Liver (tissue), 9 donors: Measurements from ENCODE around the gene AGBL4. TPM values are rescaled to one million over a fixed set of nuclear protein-coding genes. Genes with fewer than 3 reads are reported as not detected.

ENCODE experiments used
- DNase-seq: peaks from one replicate; pipeline ENCODE4 v3.0.0-alpha.2; 2017; ENCODE audit warnings: low spot score
- H3K27ac ChIP-seq, 2 donors: one replicate each; pipeline ENCODE4 v1.7.0; 2013; ENCODE audit warnings: inconsistent platforms in 2 of 2, low read length in 2 of 2, control low read depth in 1 of 2, low read depth in 1 of 2, mild to moderate bottlenecking in 1 of 2
- H3K27me3 ChIP-seq, 4 donors: one replicate each; pipeline versions ENCODE4 v1.6.1 to v1.7.0; 2013; ENCODE audit warnings: low read length in 3 of 4, inconsistent platforms in 1 of 4, mild to moderate bottlenecking in 1 of 4, moderate library complexity in 1 of 4; ENCODE audit not compliant: control insufficient read depth in 4 of 4, insufficient read depth in 4 of 4
- H3K36me3 ChIP-seq, 4 donors: one replicate each; pipeline versions ENCODE4 v1.6.1 to v1.7.0; 2013; ENCODE audit warnings: low read length in 3 of 4, mild to moderate bottlenecking in 3 of 4, low read depth in 1 of 4, moderate library complexity in 1 of 4; ENCODE audit not compliant: control insufficient read depth in 4 of 4, insufficient read depth in 3 of 4
- H3K4me1 ChIP-seq, 4 donors: one replicate each; pipeline versions ENCODE4 v1.6.1 to v1.7.0; 2013; ENCODE audit warnings: low read length in 3 of 4, mild to moderate bottlenecking in 3 of 4, moderate library complexity in 1 of 4; ENCODE audit not compliant: control insufficient read depth in 4 of 4, insufficient read depth in 4 of 4
- H3K4me3 ChIP-seq, 3 donors: one replicate each; pipeline versions ENCODE4 v1.6.1 to v1.7.0; 2013; ENCODE audit warnings: low read length in 3 of 3, control low read depth in 1 of 3, low read depth in 1 of 3, mild to moderate bottlenecking in 1 of 3
- H3K9ac ChIP-seq, 2 donors: one replicate each; pipeline ENCODE4 v1.7.0; 2013; ENCODE audit warnings: low read length in 2 of 2, mild to moderate bottlenecking in 2 of 2, moderate library complexity in 2 of 2, control low read depth in 1 of 2, low read depth in 1 of 2
- H3K9me3 ChIP-seq, 4 donors: one replicate each; pipeline versions ENCODE4 v1.6.1 to v1.7.0; 2013; ENCODE audit warnings: low read length in 3 of 4; ENCODE audit not compliant: control insufficient read depth in 4 of 4
- EGR1 ChIP-seq, 2 donors: IDR thresholded peaks; 2 replicates each; pipeline ENCODE4 v1.6.1; 2016 to 2018; ENCODE audit warnings: antibody characterized with exemption in 2 of 2, low read depth in 2 of 2
- FOXA1 ChIP-seq: IDR thresholded peaks from 2 replicates; pipeline ENCODE4 v1.6.1; 2016; ENCODE audit warnings: antibody characterized with exemption
- FOXA2 ChIP-seq: IDR thresholded peaks from 2 replicates; pipeline ENCODE4 v1.6.1; 2016; ENCODE audit warnings: antibody characterized with exemption
- GABPA ChIP-seq, 2 donors: IDR thresholded peaks in 1 of 2; conservative IDR thresholded peaks in 1 of 2; 2 replicates each; pipeline ENCODE4 v1.6.1; 2016; ENCODE audit warnings: antibody characterized with exemption in 2 of 2, mild to moderate bottlenecking in 1 of 2, moderate library complexity in 1 of 2
- HNF4G ChIP-seq: IDR thresholded peaks from 2 replicates; pipeline ENCODE4 v1.6.1; 2016; ENCODE audit warnings: antibody characterized with exemption
- JUND ChIP-seq, 2 donors: IDR thresholded peaks; 2 replicates each; pipeline ENCODE4 v1.6.1; 2016; ENCODE audit warnings: antibody characterized with exemption in 2 of 2
- NR2F2 ChIP-seq: IDR thresholded peaks from 2 replicates; pipeline ENCODE4 v1.6.1; 2016; ENCODE audit warnings: antibody characterized with exemption
- RAD21 ChIP-seq, 2 donors: IDR thresholded peaks; 2 replicates each; pipeline ENCODE4 v1.6.1; 2016; ENCODE audit warnings: antibody characterized with exemption in 2 of 2, mild to moderate bottlenecking in 2 of 2
- RXRA ChIP-seq, 2 donors: IDR thresholded peaks; 2 replicates each; pipeline ENCODE4 v1.6.1; 2017 to 2018; ENCODE audit warnings: antibody characterized with exemption in 2 of 2, mild to moderate bottlenecking in 1 of 2
- SP1 ChIP-seq: IDR thresholded peaks from 2 replicates; pipeline ENCODE4 v1.6.1; 2018; ENCODE audit warnings: antibody characterized with exemption, mild to moderate bottlenecking
- TAF1 ChIP-seq: conservative IDR thresholded peaks from 2 replicates; pipeline ENCODE4 v1.6.1; 2016; ENCODE audit warnings: antibody characterized with exemption, mild to moderate bottlenecking
- YY1 ChIP-seq: IDR thresholded peaks from 2 replicates; pipeline ENCODE4 v1.6.1; 2016; ENCODE audit warnings: antibody characterized with exemption, mild to moderate bottlenecking
- WGBS: extraction: QIAGEN DNeasy Blood & Tissue Kit; methylation state at CpG from one replicate; pipeline ENCODE4 v1.1.7; 2013; 5-methylcytosine and 5-hydroxymethylcytosine counted together
- polyA plus RNA-seq, 2 donors: library from polyadenylated mRNA; stranded (reverse) in 1 of 2; unstranded in 1 of 2; fragments of 200-250 nt in 1 of 2; fragments of >200 nt in 1 of 2; fragmentation: Nextera tagmentation in 1 of 2; extraction: Ambion mirVana in 1 of 2; gene quantifications; one replicate each; pipeline versions ENCODE4 v1.2.1 to v1.2.3, GENCODE V29; 2013 to 2015
- total RNA-seq, 2 donors: library from RNA; depleted of rRNA; stranded (reverse); fragments of >200 nt; gene quantifications; one replicate each; pipeline ENCODE4 v1.2.3, GENCODE V29; 2014
- TF ChIP-seq, protein P1 (sequence below): IDR thresholded peaks from 2 replicates; pipeline ENCODE4 v1.6.1; 2016; ENCODE audit warnings: antibody characterized with exemption
- TF ChIP-seq, protein P2 (sequence below): IDR thresholded peaks from 2 replicates; pipeline ENCODE4 v1.6.1; 2016; ENCODE audit warnings: antibody characterized with exemption, mild to moderate bottlenecking
- TF ChIP-seq, protein P3 (sequence below): fragments of 150-350 bp; IDR thresholded peaks from 2 replicates; pipeline ENCODE4 v1.5.1; 2017; ENCODE audit warnings: improper control_type of control experiment, low read depth, low read length; ENCODE audit not compliant: missing input control
- TF ChIP-seq, protein P4 (sequence below): IDR thresholded peaks from 2 replicates; pipeline ENCODE4 v1.6.1; 2016; ENCODE audit warnings: antibody characterized with exemption
- donor health status: healthy.
- donor health status: healthy.
- donor health status: healthy.
- donor health status: healthy.
- donor health status: healthy.

The AGBL4 gene
- total and polyA plus RNA-seq, 4 donors: 0.75 to 0.76 TPM; not detected in 2

DNA sequence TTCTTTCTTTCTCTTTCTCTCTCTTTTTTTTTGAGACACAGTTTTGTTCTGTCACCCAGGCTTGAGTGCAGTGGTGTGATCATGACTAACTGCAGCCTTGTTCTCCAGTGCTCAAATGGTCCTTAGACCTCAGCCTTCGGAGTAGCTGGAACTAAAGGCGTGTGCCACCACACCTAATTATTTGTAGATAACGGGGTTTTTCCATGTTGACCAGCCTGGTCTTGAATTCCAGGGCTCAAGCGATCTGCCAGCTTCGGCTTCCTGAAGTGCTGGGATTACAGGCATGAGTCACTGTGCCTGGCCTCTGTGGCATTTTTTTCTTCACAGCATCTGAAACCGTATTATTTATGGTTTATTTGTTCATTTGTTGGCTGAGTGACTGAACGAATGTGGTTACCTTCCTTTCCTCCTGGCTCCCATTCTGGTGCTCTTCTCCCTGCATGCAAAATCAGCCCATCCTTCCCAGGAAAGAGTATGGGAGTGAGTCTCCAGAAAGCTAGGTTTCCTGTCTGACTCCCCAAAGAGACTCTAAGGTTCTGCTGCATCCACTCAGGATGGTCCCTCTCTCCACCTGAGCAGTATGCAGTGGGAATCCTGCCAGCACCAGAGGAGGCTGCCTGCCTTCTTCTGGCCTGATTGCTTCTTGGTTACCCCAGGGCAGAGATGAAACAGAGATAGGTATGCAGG lies 1092.1 kb downstream of the AGBL4 start:
- Histone ChIP-seq H3K27ac (no peak overlapping the region), H3K36me3 (no peaks in the 10 kb centered on the region), H3K27me3 (peaks cover 0 to 2% (median 0%) of the 10 kb centered on the region in 4 donors), H3K4me1 (no peaks in the 10 kb centered on the region), H3K4me3 (no peak overlapping the region), H3K9ac (no peak overlapping the region), H3K9me3 (no peaks in the 10 kb centered on the region)
- WGBS: 79% methylated on average over 7 of the region's 7 CpGs
- no peak for DNase-seq
- TF ChIP-seq HNF4G (no peak), TAF1 (no peak), YY1 (no peak)
- TF ChIP-seq, protein P1, sequence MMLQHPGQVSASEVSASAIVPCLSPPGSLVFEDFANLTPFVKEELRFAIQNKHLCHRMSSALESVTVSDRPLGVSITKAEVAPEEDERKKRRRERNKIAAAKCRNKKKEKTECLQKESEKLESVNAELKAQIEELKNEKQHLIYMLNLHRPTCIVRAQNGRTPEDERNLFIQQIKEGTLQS: no peak

DNA sequence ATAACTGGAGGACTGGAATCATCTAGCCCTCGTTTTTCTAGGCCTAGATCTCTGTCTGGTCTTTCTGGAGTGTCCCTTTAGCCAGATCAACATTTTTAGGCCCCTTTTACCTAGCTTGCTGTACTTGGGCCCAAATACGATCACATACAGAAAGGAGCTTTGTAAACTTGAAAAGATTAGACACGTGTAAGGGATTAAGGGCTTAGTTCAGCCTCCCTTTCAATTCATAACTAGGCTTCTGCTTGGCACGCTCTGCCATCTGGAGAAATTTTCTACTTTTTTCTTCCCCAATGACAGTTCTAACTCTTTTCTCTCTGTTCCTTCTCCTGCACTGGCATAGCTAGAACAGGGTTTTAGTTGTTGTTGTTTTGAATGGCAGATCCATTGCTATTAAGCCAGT lies 1093.7 kb downstream of the AGBL4 start:
- no peak overlapping the region for H3K9ac ChIP-seq
- H3K36me3 ChIP-seq: no peaks in the 10 kb centered on the region
- DNase-seq: no peak
- no peak for TF ChIP-seq FOXA1
- no peak for TF ChIP-seq RXRA (IDR thresholded peaks at IDR 0.05)
- TF ChIP-seq, protein P2, sequence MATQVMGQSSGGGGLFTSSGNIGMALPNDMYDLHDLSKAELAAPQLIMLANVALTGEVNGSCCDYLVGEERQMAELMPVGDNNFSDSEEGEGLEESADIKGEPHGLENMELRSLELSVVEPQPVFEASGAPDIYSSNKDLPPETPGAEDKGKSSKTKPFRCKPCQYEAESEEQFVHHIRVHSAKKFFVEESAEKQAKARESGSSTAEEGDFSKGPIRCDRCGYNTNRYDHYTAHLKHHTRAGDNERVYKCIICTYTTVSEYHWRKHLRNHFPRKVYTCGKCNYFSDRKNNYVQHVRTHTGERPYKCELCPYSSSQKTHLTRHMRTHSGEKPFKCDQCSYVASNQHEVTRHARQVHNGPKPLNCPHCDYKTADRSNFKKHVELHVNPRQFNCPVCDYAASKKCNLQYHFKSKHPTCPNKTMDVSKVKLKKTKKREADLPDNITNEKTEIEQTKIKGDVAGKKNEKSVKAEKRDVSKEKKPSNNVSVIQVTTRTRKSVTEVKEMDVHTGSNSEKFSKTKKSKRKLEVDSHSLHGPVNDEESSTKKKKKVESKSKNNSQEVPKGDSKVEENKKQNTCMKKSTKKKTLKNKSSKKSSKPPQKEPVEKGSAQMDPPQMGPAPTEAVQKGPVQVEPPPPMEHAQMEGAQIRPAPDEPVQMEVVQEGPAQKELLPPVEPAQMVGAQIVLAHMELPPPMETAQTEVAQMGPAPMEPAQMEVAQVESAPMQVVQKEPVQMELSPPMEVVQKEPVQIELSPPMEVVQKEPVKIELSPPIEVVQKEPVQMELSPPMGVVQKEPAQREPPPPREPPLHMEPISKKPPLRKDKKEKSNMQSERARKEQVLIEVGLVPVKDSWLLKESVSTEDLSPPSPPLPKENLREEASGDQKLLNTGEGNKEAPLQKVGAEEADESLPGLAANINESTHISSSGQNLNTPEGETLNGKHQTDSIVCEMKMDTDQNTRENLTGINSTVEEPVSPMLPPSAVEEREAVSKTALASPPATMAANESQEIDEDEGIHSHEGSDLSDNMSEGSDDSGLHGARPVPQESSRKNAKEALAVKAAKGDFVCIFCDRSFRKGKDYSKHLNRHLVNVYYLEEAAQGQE: no peak
- TF ChIP-seq EGR1 (IDR thresholded peaks at IDR 0.05; ENCODE audit: low read depth in 2 of 2): no peak
- no peaks in the 10 kb centered on the region for H3K9me3 ChIP-seq
- peaks cover 0 to 2% (median 0%) of the 10 kb centered on the region in 4 donors for H3K27me3 ChIP-seq
- WGBS: 80% methylated on average over 4 of the region's 4 CpGs
- no peak overlapping the region for H3K4me3 ChIP-seq
- H3K4me1 ChIP-seq: no peaks in the 10 kb centered on the region
- H3K27ac ChIP-seq: no peak overlapping the region

DNA sequence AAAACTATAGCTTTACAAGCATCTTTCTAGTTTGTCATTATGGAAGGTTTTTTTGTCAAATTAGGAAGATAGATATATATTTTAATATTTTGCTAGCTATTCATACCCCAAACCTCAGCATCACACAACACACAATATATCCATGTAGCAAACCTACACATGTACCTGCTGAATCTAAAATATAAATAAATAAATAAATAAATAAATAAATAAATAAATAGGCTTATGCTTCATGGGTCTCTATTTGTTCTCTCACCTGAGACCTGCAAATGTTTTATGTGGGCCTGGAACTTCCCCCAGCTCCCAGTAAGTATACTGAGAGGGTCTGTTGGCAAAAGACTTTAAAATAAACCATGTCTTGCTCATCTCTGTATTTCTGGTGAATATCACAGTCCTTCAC lies 1099.7 kb downstream of the AGBL4 start:
- H3K27me3 ChIP-seq: no peaks in the 10 kb centered on the region
- no peak overlapping the region for H3K9ac ChIP-seq
- no peaks in the 10 kb centered on the region for H3K4me1 ChIP-seq
- no peak for DNase-seq
- no peaks in the 10 kb centered on the region for H3K36me3 ChIP-seq
- TF ChIP-seq GABPA (IDR thresholded peaks at IDR 0.05 in 1 of 2, conservative IDR thresholded peaks at IDR 0.05 in 1 of 2) (no peak), FOXA2 (no peak), JUND (IDR thresholded peaks at IDR 0.05) (no peak), FOXA1 (no peak), TAF1 (no peak), NR2F2 (no peak), HNF4G (no peak), SP1 (no peak), RAD21 (IDR thresholded peaks at IDR 0.05) (no peak), RXRA (IDR thresholded peaks at IDR 0.05) (no peak)
- TF ChIP-seq, protein P3, sequence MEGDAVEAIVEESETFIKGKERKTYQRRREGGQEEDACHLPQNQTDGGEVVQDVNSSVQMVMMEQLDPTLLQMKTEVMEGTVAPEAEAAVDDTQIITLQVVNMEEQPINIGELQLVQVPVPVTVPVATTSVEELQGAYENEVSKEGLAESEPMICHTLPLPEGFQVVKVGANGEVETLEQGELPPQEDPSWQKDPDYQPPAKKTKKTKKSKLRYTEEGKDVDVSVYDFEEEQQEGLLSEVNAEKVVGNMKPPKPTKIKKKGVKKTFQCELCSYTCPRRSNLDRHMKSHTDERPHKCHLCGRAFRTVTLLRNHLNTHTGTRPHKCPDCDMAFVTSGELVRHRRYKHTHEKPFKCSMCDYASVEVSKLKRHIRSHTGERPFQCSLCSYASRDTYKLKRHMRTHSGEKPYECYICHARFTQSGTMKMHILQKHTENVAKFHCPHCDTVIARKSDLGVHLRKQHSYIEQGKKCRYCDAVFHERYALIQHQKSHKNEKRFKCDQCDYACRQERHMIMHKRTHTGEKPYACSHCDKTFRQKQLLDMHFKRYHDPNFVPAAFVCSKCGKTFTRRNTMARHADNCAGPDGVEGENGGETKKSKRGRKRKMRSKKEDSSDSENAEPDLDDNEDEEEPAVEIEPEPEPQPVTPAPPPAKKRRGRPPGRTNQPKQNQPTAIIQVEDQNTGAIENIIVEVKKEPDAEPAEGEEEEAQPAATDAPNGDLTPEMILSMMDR: no peak
- TF ChIP-seq, protein P2: no peak
- TF ChIP-seq, protein P4, sequence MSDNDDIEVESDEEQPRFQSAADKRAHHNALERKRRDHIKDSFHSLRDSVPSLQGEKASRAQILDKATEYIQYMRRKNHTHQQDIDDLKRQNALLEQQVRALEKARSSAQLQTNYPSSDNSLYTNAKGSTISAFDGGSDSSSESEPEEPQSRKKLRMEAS: no peak
- H3K9me3 ChIP-seq: peaks cover 0 to 9% (median 0%) of the 10 kb centered on the region in 4 donors
- no peak overlapping the region for H3K27ac ChIP-seq
- no peak overlapping the region for H3K4me3 ChIP-seq
